Gastroesophageal sphincter (tissue), 3 donors: Measurements from ENCODE around the gene SESN3.

ENCODE experiments used
- POLR2AphosphoS5 ChIP-seq: sonication (generic); formaldehyde crosslinking; IDR thresholded peaks from one replicate; pipeline ENCODE4 v1.6.1; 2017; ENCODE audit warnings: antibody characterized with exemption
- TF ChIP-seq, protein P1 (sequence below), 4 experiments: fragments of 200-600 bp in 2 of 4; fragments of 450-650 bp in 2 of 4; sonication (generic) in 1 of 4; IDR thresholded peaks; one replicate each; pipeline ENCODE4 v1.5.1; 2017 to 2019; ENCODE audit warnings: antibody characterized with exemption in 4 of 4, mild to moderate bottlenecking in 2 of 4, moderate library complexity in 2 of 4

DNA sequence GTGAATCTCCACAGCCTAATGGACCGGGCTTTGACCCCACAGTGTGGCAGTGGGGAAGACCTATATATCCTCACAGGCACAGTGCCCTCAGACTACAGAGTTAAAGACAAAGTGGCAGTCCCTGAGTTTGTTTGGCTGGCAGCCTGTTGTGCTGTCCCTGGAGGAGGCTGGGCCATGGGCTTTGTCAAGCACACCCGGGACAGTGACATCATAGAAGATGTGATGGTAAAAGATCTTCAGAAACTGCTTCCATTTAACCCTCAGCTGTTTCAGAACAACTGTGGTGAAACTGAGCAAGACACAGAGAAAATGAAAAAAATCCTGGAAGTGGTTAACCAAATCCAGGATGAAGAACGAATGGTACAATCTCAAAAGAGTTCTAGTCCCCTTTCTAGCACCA lies 102.4 kb downstream of the SESN3 start:
- TF ChIP-seq, protein P1, sequence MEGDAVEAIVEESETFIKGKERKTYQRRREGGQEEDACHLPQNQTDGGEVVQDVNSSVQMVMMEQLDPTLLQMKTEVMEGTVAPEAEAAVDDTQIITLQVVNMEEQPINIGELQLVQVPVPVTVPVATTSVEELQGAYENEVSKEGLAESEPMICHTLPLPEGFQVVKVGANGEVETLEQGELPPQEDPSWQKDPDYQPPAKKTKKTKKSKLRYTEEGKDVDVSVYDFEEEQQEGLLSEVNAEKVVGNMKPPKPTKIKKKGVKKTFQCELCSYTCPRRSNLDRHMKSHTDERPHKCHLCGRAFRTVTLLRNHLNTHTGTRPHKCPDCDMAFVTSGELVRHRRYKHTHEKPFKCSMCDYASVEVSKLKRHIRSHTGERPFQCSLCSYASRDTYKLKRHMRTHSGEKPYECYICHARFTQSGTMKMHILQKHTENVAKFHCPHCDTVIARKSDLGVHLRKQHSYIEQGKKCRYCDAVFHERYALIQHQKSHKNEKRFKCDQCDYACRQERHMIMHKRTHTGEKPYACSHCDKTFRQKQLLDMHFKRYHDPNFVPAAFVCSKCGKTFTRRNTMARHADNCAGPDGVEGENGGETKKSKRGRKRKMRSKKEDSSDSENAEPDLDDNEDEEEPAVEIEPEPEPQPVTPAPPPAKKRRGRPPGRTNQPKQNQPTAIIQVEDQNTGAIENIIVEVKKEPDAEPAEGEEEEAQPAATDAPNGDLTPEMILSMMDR (IDR thresholded peaks at IDR 0.05) = no peak
- no peak for TF ChIP-seq POLR2AphosphoS5
